HPDE6-E6E7 (cell line): ENCODE data around the gene TFCP2.
"Not testable (repeated sequence)": the region's sequence is repeated elsewhere in the genome, so short reads cannot be mapped to it uniquely, and the experiment has no call there.

Source experiments
- DNase-seq: peaks from one replicate; pipeline ENCODE4 v3.0.0; 2011; ENCODE audit warnings: missing footprints; ENCODE audit errors: extremely low spot score

TFCP2 gene, protein sequence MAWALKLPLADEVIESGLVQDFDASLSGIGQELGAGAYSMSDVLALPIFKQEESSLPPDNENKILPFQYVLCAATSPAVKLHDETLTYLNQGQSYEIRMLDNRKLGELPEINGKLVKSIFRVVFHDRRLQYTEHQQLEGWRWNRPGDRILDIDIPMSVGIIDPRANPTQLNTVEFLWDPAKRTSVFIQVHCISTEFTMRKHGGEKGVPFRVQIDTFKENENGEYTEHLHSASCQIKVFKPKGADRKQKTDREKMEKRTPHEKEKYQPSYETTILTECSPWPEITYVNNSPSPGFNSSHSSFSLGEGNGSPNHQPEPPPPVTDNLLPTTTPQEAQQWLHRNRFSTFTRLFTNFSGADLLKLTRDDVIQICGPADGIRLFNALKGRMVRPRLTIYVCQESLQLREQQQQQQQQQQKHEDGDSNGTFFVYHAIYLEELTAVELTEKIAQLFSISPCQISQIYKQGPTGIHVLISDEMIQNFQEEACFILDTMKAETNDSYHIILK

DNA sequence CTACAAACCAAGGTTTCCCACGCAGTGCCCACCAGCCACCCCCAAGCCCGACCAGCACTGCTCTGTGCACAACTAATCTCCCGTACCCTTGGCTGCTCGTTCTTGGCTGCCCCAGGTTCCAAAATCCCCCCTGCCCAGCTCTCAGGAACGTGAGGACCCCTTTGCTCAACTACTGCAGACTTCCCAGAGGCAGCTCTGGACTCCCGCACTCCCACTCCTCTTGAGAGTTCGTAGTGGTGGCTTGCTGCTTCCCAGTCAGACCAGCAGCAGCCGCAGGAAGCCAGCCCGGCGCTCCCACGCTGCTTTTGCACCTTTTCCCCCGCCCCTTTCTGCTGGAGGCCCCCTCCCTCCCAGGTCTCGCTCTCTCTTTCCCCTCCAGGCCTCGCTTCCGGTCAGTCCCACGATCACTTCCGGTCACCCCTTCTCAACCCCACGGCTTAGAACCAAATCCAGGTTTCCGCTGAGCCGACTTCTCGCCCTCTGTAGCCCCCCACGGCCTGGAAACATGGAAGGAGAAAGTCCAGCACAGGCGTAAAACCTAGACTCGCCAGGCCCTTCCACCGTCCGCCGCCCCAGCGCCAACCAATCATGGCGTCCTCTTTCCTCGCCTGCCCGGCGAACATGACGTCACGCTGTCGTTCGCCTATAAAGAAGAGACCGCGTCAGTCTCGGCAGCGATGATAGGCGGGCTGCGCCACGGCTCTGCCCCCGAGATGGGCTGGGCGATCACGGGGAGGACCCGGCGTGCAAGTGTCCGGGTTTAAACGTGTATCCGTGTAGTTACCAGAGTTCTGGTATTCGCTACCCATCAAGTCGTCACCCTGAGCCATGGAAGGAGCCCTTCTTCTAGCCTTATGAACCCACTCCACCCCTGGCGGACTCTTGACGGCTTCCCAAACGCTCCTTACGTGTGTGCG lies at the start of gene TFCP2:
Gene TFCP2 (minus strand): TSS at position 621 of the 917 bp plus-strand sequence. CDS start 713 bp downstream, outside the sequence.
- peak; percentile 95 for DNase-seq

DNA sequence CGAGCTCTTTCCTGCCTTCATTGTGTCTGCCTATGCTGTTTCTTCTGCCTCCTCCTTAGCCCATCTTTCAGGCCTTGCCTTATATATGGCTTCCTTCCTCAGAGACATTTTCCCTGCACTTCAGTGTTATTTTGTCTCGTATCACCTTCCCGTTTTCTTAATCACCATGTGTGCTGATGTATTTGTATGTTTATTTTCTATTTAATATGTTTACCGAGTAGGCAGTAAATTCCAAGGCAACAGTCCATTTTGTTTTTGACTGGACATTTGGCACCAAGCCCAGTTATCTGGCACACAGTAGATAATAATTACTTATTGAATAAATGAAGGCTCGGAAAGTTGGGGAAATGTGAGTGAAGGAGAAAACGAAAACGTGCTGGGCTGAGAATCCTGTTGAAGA lies 49.5 kb upstream of the TFCP2 start:
- no peak for DNase-seq

DNA sequence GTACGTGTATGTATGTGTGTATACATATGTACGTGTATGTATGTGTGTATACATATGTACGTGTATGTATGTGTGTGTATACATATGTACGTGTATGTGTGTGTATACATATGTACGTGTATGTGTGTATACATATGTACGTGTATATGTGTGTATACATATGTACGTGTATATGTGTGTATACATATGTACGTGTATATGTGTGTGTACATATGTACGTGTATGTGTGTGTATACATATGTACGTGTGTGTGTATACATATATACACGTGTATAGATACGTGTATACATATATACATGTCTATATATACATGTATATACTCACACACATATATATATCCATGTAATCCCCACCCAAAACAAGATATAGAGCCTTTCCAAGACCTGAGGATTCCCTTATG lies 46.9 kb upstream of the TFCP2 start:
- DNase-seq: not testable (repeated sequence)

DNA sequence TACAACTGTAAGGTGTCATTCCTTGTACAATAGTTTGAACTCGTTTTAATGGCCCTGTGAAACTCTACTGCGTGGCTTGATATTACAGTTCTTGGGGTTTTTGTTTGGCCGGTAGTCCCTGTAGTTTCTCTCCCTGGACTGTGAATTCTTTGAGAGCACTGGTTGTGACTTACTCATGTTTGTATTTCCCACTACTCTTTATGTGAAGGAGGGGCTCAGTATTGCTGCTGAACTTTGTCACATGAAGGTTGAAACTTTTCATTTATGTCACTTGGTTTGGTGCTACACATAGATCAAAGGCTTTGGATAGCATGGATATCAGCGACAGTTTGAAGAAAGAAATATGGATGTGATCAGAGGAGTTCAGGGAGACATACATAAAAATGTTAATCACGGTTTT lies 46.4 kb upstream of the TFCP2 start:
- DNase-seq: no peak

DNA sequence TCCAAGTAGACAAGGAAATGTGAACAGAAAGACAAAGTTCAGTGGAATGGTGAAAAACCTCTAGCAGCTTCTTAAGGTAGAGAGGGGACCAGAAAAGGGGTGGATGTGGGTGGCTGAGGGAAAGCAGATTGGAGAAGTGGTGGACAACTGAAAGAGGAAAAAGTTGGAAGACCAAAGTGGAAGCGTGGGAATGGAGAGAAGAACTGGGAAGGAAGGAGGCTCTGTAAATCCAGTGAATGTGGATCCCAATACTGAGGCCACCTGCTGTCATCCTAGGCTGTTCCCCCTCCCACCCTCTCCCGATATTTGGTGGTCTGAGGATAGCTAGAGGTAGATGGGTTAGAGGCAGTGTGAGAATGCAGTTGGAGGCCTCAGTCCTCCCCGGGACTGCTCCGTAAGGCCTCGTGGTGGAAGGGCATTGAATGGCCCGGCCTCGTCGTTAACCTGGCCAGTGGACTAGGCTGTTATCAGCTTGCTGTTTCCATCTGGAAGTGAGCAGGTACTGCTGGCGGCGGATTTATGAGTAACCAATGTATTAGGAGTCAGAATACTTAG lies 45.7 kb upstream of the TFCP2 start:
- peak; percentile 42 for DNase-seq

DNA sequence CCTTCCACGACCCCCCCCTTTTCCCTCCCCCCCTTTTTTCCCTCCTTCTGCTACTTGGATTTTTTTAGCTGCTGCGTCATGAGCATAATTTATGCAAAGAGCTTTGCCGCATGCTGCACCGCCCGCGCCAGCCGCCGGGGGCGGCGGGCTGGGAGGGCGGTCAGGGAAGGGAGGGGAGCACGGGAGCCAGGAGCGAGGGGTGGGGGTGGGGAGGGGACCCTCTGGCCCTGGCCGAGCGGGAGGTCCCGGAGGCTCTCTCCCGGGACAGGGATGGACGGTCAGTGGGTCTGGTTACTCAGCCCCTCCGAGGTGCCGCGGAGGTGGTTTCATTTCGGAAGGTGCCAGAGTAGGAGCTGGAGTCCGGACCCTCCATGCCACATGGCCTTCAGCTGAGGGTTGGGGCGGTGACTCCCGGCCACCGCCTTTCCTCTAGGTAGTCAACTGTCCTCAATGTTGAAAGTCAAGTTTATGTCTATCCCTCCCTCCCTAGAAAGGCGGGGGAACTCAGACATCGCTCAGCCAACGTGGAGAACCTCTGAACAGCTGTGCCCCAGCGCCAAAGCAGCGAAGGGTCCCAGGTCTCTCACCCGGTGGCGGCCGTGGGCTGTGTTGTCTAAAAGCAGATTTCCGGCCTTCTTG lies 45.2 kb upstream of the TFCP2 start, which contains the start of gene POU6F1:
Gene POU6F1 (minus strand): TSS at position 95 of the 639 bp plus-strand sequence. CDS start 11,226 bp downstream, outside the sequence.
- peak; percentile 74 for DNase-seq

DNA sequence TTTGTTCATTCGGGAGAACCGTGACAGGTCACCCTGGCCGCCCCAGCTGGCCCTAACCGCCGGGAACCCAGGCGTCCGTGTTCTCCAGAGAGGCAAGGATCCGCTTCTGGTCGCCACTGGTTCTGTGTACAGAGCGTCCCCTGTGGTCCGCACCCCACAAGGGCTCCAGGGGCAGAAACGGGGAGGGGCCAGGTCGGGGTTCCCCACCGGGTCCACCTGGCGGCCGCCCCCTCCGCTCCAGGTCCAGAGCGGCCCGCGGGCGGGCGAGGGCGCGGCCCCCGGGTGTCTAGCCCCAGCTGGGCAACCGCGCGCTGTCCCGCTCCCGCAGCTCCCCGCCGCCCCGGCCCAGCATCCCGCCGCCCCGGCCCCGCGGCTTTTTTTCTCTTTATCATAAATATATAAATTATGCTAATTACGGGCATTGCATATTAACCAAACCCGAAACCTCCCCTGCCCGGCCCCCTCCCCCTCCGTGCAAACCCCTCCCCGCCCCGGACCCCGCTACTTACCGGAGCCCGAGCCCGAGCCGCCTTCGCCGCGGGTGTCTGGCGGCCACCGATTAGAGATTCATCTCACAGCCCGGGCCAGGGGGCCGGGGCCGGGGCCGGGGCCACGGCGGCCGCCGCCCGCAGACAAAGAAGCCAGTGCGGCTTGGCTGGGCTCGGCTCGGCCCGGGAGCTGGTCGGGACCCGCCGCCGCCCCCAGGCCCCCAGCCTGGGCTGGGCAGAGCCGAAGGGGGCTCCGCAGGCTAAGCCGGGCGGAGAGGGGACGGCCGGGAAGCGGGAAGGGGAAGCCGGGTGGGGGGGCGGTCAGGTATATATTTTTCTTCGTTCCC lies 44.4 kb upstream of the TFCP2 start:
- no peak for DNase-seq

DNA sequence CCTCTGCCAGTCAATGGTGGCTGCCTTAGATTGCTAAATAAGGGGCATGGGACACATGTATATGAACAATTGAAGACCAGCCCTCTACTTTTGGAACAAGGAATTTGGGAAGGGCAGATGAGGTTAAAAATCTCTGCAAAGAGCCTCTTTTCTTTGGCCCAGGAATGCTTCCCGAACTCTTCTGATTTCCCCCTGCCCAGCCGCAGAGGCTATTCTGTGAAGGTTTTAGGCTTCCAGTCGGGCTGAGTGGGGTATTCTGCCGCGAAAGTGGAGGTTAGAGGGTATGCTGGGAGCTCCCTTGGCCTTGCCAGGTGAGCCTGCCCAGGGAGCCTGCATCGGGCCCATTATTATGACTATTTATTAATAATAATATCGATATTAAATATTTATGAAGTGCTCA lies 43.7 kb upstream of the TFCP2 start:
- no peak for DNase-seq

DNA sequence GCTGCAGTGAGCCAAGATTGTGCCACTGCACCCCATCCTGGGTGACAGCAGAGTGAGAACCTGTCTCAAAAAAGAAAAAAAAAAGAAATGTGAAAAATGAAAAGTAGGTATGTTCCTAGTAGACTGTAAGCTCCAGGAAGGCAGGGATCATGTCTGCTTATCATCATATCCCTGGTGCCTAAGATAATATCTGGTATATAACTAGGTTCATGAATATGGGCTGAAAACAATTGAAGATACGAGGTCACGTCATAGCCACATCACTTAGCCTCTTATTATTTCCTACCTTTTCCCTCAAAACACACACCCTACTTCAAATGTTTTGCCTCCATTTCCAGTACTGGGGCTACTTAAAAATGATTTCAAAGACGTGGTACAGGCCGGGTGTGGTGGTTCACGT lies 42.0 kb upstream of the TFCP2 start:
- no peak for DNase-seq

DNA sequence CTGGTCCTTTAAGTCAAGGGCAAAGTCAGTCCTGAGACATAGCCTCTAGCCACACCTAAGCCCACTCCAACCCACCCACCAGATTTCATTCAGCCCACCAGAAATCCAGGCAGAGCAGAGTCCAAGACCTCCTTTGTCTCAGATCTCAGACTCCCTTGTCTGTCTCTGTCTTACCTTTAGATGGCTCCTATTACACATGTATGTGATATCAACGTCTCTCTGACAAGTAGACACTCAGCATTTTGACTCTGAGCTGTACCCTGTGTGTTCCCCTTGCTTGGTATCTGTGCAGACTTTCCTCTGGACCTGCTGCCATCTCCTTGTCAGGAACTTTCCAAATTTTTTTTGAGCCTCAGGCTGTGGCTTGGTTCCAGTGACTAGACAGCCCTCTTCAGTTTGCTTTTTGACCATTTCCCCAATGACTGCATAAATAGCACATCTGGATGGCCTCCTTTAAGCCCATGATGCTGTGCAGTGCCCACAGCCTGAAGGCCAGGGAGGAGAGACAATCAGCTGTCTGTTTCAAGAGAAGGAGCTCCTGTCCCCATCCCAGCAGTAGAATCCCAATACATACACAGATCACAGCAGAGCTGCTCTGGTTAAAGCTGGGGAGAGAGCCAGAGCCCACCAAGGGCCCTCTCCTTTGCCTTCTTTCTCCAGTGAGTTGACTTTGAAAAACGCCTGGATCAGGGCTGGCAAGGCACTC lies 37.9 kb upstream of the TFCP2 start:
- no peak for DNase-seq

DNA sequence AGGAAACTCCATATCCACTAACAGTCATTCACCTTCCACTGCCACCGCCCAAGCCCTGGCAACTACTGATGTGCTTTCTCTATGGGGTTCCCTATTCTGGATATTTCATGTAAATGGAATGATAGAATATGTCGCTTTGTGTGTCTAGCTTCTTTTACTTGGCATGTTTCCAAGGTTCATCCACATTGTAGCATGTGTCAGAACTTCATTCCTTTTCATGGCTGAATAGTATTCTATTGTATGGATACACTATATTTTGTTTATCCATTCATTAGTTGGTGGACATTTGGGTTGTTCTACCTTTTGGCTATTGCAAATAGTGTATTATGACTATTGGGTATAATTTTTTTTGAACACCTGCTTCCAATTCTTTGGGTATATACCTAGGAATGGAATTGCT lies 36.3 kb upstream of the TFCP2 start:
- no peak for DNase-seq

DNA sequence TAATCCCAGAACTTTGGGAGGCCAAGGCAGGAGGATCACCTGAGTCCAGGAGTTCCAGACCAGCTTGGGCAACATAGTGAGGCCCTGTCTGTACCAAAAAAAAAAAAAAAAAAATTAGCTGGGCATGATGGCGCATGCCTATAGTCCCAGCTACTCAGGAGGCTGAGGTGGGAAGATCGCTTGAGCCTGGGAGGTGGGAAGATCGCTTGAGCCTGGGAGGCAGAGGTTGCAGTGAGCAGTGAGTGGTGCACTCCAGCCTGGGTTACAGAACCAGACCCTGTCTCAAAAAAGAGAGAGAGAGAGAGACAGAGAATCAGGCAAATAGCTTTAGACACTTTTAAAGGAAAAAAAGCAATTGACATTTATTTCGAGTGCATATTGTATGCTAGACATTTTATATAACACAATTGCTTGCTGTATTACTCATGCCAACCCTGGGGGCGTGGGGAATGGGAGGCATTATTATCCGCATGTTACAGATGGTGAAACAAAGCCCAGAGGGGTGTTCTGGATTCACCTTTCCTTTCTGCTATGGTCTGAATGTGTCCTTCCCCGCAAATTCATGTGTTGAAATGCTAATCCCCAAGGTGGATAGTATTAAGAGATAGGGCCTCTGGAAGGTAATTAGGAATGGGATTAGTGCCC lies 35.2 kb upstream of the TFCP2 start:
- DNase-seq: no peak

DNA sequence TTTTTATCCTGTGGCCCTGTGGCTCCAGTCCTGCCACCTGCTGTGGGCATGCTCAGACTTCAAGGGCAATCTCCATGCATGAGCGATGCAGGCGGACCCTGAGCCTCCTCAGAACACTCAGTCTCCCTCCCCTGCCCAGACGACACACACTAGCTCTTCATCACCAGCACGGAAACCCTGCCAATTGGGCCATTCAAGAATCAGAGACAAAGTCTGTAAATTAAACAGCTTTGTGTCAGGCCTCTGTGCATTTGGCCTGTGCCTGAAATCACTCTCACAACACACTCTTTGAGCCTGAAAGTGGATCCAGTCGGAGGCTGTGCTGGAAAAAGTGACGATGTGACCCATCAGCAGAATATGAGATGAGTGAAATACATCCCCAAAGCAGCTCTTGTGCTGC lies 32.4 kb upstream of the TFCP2 start:
- DNase-seq: no peak

DNA sequence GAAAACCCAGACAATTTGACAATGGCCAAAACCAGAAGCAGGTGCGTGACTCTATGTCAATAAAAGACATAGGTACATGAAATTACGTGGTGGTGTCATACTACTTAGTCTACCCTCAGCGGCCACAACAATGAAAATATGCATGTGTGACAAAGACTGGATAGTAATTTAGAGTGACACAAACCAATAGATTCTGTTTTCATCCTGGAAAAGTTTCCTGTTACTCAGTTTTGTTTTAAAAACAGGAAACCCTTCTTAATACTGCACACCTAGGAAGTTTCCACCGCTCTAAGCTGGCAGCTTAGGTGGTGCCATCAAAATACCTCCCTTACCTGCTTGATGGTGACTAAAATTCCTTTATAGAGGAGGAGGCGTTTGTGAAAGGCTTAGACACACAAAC lies 29.8 kb upstream of the TFCP2 start:
- DNase-seq: no peak

DNA sequence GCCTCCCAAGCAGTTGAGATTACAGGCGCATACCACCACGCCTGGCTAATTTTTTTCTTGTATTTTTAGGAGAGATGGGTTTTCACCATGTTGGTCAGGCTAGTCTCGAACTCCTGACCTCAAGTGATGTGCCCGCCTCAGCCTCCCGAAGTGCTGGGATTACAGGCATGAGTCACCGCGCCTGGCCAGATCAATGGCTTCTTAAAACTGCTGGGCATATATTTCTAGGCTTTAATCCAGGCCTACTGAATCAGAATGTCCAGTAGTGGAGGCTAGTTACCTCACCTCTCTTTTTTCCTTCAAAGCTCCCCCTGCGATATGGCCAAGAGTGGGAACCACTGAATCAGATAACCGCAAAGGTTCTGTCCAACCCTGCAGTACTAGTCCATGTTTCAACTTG lies 27.9 kb upstream of the TFCP2 start:
- DNase-seq: no peak

DNA sequence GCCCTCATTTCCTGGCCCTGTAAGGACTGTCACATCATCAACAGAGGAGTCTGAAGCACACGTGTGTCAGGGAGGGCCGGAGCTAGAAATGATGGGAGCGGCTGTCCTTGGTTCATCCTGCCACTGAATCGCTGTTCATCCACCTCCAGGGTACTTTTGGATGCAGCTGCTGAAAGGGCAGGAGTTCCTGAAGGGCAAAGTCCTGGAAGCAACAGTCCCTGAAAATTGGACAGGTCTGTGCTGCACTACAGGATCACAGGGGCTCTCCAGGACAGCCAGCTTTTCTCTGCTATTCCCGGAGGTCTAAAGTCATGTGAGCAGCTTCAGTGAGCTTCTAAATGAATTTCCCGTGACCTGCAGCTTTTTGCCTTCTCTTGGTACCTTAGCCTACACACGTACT lies 27.2 kb upstream of the TFCP2 start:
- no peak for DNase-seq

DNA sequence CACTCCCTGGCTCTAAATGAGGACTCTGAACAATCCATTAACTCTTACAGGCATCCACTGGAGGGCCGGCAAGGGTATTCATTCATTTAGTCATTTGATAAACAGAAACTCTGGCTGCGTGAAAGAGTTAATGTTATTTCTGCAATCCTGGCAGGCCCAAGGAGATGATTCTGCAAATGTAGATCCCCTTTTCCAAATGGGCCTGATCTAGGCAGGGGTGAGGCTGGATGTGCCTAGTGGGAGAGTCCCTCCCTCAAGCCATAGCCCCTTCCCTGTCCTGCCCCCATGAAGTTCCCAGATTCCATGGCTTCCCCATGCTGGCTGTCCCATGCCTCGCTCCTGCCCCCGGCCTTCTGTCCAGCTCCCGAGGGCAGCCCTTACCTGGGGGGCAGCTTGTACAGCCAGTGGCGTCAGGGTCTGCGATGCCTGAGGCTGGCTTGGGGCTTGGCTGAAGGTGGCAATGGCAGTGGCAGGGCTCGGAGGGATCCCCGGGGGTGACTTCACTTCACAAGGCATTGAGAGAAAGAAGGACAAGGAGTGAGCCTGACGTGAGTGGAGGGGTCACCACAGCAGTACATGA lies 26.5 kb upstream of the TFCP2 start:
- DNase-seq: no peak

DNA sequence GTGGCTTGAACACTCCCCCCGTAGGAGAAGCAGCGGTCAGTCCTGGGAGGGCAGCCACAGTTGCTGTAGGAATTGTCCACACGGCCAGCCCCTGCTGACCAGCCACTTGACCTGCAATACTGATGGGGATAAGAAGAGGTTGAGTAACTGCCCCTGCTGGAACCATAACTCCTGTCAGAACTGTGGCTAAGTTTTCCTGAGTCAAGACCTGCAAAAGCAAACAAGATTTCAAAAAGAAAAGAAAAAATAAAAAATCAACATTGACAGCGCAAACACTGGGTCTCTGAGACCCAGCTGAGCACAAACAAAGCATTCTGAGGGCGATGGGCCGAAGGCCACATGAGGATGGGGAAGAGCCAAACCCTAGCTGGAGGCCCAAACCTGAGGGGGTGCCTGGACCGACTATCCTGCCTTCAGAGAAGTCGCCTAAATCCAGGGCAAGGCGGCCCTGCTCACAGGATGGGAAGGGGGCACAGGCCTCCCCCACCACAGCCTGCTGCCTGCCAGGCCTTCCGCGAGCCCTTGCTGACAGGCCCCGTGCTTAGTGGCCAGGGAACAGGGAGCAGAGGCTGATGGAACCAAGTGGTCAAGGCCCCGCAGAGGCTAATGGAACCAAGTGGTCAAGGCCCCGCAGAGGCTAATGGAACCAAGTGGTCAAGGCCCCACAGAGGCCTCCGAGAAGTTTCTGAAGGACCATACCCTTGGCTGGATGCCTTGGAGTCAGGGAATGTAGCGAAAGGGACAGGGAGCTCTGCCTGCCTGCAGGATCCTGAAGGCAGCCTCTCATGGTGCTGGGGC lies 25.8 kb upstream of the TFCP2 start:
- DNase-seq: no peak
